HEK293T (cell line): ENCODE results near the gene CST6.
"Not testable (repeated sequence)": the region's sequence is repeated elsewhere in the genome, so short reads cannot be mapped to it uniquely, and the experiment has no call there.

Experiments used
- CTCF ChIA-PET: fragments of 350-600 bp; formaldehyde crosslinking; extraction: SDS; loops from one replicate; lab custom pipeline; 2021; ENCODE audit warnings: antibody characterized with exemption, inconsistent platforms; lab: Yijun Ruan, JAX
- POLR2A ChIA-PET: fragments of 350-600 bp; formaldehyde crosslinking; extraction: SDS; loops from one replicate; lab custom pipeline; 2020; ENCODE audit warnings: antibody characterized with exemption, inconsistent platforms; lab: Yijun Ruan, JAX
- DNase-seq: peaks from one replicate; pipeline ENCODE4 v3.0.0; 2012; ENCODE audit warnings: mixed read lengths; ENCODE audit errors: extremely low spot score
- ARNT ChIP-seq: fragments of 450-650 bp; IDR thresholded peaks from 2 replicates; pipeline ENCODE4 v1.6.1; 2017; ENCODE audit warnings: mild to moderate bottlenecking
- BHLHE40 ChIP-seq: fragments of 450-650 bp; IDR thresholded peaks from 2 replicates; pipeline ENCODE4 v1.6.1; 2016; ENCODE audit warnings: mild to moderate bottlenecking, moderate library complexity, borderline replicate concordance
- CTBP1 ChIP-seq: fragments of 450-650 bp; IDR thresholded peaks from 2 replicates; pipeline ENCODE4 v1.6.1; 2016; ENCODE audit warnings: borderline replicate concordance
- ELF4 ChIP-seq: fragments of 450-650 bp; IDR thresholded peaks from 2 replicates; pipeline ENCODE4 v1.6.1; 2017; ENCODE audit warnings: antibody characterized with exemption
- FOXK2 ChIP-seq: fragments of 450-650 bp; IDR thresholded peaks from 2 replicates; pipeline ENCODE4 v1.6.1; 2016; ENCODE audit warnings: mild to moderate bottlenecking
- FOXM1 ChIP-seq: fragments of 450-650 bp; IDR thresholded peaks from 2 replicates; pipeline ENCODE4 v1.6.1; 2017; ENCODE audit warnings: mild to moderate bottlenecking, borderline replicate concordance
- L3MBTL2 ChIP-seq: fragments of 450-650 bp; conservative IDR thresholded peaks from 2 replicates; pipeline ENCODE4 v1.6.1; 2016; ENCODE audit warnings: mild to moderate bottlenecking
- LEF1 ChIP-seq: fragments of 450-650 bp; IDR thresholded peaks from 2 replicates; pipeline ENCODE4 v1.6.1; 2017; ENCODE audit warnings: mild to moderate bottlenecking, borderline replicate concordance
- NFRKB ChIP-seq: fragments of 450-650 bp; IDR thresholded peaks from 2 replicates; pipeline ENCODE4 v1.6.1; 2016; ENCODE audit warnings: mild to moderate bottlenecking, moderate library complexity
- PKNOX1 ChIP-seq: fragments of 450-650 bp; IDR thresholded peaks from 2 replicates; pipeline ENCODE4 v1.6.1; 2016
- SP1 ChIP-seq: fragments of 450-650 bp; IDR thresholded peaks from 2 replicates; pipeline ENCODE4 v1.6.1; 2017
- SUZ12 ChIP-seq: fragments of 450-650 bp; IDR thresholded peaks from 2 replicates; pipeline ENCODE4 v1.6.1; 2016; ENCODE audit warnings: mild to moderate bottlenecking
- TARDBP ChIP-seq: fragments of 450-650 bp; IDR thresholded peaks from 2 replicates; pipeline ENCODE4 v1.6.1; 2016
- ZNF384 ChIP-seq: fragments of 450-650 bp; IDR thresholded peaks from 2 replicates; pipeline ENCODE4 v1.6.1; 2016

Gene CST6

GRCh38 chr11:66017321-66017720 lies 5.5 kb downstream of the CST6 start:
- POLR2A ChIA-PET = interaction anchor here (1.2 kb wide), 1 partner anchor 35 kb away, joined by 4 read pairs; the partner anchor contains the start of gene SF3B2
- no peak for DNase-seq
- TF ChIP-seq TARDBP = no peak
- no peak for TF ChIP-seq ZNF384
- CTCF ChIA-PET = interaction anchor here (0.7 kb wide), 2 partner anchors 14 to 57 kb away, joined by 3 to 5 read pairs; no protein-coding TSS in a partner anchor

DNA sequence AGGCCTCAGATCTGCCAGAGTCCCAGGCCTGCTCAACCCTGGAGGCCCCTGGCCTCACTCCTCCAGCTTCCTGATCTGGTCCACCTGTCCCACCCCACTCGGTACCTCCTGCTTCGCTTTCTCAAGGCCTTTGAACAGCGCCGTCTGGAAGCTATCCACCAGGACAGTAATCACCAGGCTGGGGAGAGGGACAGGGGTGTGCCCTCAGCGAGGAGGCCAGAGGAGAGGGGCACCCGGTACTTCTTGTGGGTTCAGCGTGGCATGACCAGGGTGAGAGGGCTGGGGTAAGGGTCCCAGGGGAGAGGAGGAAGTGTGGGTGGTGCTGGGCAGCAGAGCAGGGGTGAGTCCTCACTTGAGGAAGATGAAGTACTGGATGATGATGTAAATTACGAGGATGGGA lies 8.4 kb downstream of the CST6 start:
- ChIA-PET POLR2A (no interaction called here), CTCF (no interaction called here)
- DNase-seq = no peak
- TF ChIP-seq NFRKB (no peak), FOXM1 (no peak), PKNOX1 (no peak), CTBP1 (no peak), SUZ12 (no peak), LEF1 (no peak), SP1 (no peak), TARDBP (no peak)

DNA sequence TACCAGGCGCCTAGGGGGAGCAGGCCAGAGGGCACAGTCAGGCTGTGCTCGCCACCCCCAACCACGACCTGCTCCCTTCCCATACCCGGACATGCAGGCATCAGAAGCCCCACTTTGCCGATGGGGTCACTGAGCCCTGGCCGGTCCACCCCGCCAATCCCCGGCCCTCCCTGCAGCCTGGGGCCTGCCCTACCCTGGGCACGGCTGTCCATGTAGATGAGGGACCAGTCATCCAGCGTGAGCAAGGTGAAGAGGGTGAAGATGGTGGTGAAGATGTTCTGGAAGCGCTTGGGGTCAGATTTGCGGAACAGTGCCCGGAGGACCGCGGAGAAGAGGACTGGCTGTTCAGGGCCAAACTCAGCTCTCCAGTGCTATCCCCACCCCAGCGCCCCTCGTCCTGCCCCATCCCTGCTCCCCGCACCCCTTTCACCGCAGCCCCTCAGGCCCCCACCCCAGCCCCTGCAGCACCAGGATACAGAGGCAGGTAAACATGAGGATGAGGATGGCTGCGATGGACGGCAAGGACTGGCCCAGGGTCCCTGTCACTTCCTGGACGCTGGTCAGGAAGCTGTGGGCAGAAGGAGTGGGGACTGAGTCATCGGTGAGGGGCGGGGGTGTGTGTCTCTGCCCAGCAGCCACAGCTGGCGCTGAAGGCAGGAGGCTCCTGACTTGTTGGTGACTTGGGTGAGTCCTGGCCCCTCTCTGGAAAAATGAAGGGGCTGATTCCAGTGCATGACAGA lies 9.0 kb downstream of the CST6 start:
- no peak for DNase-seq
- ChIA-PET CTCF (no interaction called here), POLR2A (no interaction called here)
- TF ChIP-seq ARNT (no peak), LEF1 (no peak)

GRCh38 chr11:66022401-66023185 lies 10.8 kb downstream of the CST6 start:
- TF ChIP-seq ARNT (no peak), L3MBTL2 (peak; percentile 34; the same call in 1 of the 2 replicates)
- DNase-seq = peak; percentile 94
- ChIA-PET CTCF (interaction anchor here (0.6 to 1.7 kb wide), 12 partner anchors 8 to 267 kb away, joined by 3 to 11 read pairs (median 4); partner anchors contain the start of gene MUS81), POLR2A (interaction anchor here (0.6 to 1.5 kb wide), 7 partner anchors 14 to 164 kb away, joined by 3 to 7 read pairs (median 3); partner anchors contain the start of genes BANF1, EIF1AD and SF3B2)

DNA sequence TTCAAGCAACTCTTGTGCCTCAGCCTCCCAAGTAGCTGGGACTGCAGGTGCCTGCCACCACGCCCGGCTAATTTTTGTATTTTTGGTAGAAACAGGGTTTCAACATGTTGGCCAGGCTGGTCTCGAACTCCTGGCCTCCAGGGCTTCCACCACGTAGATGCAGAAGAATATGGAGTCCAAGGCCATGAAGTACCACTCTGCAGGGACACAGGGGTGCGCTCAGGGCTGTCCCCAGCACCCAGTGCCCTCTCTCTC lies 11.3 kb downstream of the CST6 start:
- CTCF ChIA-PET = interaction anchor here (0.6 to 1.7 kb wide), 7 partner anchors 10 to 268 kb away, joined by 3 to 11 read pairs (median 5); partner anchors contain the start of gene MUS81
- DNase-seq = not testable (repeated sequence)
- POLR2A ChIA-PET = interaction anchor here (1.2 to 1.5 kb wide), 3 partner anchors 17 to 29 kb away, joined by 4 to 7 read pairs (median 7); partner anchors contain the start of genes BANF1, EIF1AD and SF3B2

- CTCF ChIA-PET = no interaction called here
- POLR2A ChIA-PET = no interaction called here
Observed at GRCh38 chr11:66026017-66026529, 14.3 kb downstream of the CST6 start, which contains the start of gene CATSPER1. TSS of gene CATSPER1 (minus strand) at chr11:66026479. CDS start at chr11:66026379, 100 bp downstream.

GRCh38 chr11:66032957-66033735 lies 21.3 kb downstream of the CST6 start:
- no peak for DNase-seq
- TF ChIP-seq LEF1 (no peak), SP1 (no peak), FOXK2 (no peak), PKNOX1 (no peak), FOXM1 (no peak)
- ChIA-PET POLR2A (no interaction called here), CTCF (no interaction called here)

More at GRCh38 chr11:66026017-66026529, 14.3 kb downstream of the CST6 start, which contains the start of gene CATSPER1:
- DNase-seq = no peak
- TF ChIP-seq ELF4 (no peak), SUZ12 (no peak), LEF1 (no peak), NFRKB (no peak), SP1 (no peak), FOXM1 (no peak), PKNOX1 (no peak), ARNT (no peak), ZNF384 (no peak), BHLHE40 (no peak)
